GM19438 (cell line): ENCODE results near the gene FOXD4L1.
A peak's percentile ranks its signal among the peaks of the same experiment; 100 is the strongest.
"Not testable (repeated sequence)": the region's sequence is repeated elsewhere in the genome, so short reads cannot be mapped to it uniquely, and the experiment has no call there.

Source experiments
- ATAC-seq: cut with Tn5 transposase; IDR thresholded peaks from one replicate; pipeline ENCODE4 v1.9.1; 2021; ENCODE audit warnings: low read depth; ENCODE audit not compliant: unreplicated experiment

The FOXD4L1 gene

DNA sequence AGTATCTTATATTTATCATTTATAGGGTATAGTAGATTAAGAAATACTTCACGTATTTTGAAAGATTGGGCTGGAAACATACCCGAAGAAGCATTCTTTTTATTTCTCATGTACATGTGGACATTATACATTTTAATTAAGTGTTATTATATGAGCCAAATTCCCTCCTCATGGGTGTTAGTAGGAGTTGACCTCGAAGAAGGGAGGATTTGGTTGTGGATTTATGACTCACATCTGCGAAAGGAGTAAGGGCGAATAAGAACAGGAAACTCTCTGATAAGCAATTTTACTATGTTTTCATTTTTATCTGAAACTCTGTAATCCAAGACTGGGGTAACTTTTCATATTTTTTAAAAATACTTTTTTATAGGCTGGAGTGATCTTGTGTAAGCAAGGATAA, 23.0 kb downstream of the FOXD4L1 start:
- ATAC-seq = not testable (repeated sequence)

DNA sequence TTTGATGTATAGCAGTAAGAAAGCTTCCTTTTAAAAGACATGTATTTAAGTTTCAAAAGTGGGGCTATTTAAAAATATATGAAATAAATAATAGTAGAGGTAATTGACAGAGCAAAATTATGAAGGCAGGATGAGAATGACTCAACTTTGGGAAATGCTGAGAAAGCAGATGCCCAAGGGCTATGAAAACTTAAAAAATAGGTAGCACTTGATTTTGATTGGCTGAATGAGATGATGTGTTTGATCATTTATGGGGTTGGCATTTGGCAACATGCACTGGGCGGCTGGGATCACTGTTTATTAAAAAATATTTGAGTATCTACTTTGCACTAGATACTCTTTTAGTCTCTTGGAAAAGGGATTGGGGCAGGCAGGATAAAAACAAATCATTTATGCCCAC, 26.5 kb downstream of the FOXD4L1 start:
- not testable (repeated sequence) for ATAC-seq

DNA sequence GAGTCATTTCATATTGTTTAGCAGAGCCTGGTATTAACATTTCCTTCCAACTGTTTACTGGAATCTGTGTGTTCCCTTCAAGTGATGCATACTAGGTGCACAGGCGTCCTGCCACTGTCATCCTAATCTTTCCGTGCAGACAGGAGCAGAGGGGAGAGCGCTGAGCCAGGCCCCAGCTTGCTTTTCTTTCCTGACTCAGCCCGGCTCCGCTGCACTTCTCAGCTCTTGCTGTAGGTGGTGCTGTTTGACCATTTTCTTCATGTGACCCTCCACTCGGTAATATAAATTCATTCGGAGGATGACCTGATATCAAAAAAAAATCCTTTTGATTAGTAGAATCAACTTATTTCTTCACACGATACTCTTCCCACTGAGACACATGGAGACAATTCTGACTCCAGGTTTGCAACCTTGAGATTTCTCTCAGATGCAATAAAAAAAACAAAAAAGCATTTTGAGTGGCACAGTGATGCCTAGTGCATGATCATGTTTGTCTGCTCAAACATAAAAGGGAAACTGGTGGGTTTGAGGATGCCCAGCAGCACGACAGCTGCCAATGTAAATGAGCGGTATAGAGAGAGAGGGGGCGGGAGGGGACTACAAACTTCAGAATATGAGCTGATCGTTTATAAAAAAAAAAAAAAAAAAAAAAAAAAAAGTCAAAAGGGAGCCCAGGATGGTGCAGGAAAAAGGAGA, 29.0 kb downstream of the FOXD4L1 start:
- peak; percentile 77 for ATAC-seq

DNA sequence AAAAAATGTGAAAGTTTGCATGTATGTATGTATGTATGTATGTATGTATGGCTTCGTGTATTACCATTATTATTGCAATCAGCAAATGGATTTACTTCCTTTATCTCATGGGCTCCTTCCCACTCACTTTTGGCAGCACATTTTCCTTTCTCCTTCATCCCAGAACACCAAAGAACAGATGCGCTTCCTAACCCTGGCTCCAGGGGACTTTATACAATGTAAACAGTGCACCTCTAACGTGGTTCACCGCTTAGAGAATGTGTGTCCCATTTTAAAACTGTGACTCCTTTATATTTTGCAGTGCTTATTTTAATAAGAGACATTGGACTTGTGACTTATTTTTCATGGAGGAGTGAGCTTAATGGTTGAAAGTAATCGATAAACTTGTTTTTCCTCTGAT, 29.7 kb downstream of the FOXD4L1 start:
- not testable (repeated sequence) for ATAC-seq

DNA sequence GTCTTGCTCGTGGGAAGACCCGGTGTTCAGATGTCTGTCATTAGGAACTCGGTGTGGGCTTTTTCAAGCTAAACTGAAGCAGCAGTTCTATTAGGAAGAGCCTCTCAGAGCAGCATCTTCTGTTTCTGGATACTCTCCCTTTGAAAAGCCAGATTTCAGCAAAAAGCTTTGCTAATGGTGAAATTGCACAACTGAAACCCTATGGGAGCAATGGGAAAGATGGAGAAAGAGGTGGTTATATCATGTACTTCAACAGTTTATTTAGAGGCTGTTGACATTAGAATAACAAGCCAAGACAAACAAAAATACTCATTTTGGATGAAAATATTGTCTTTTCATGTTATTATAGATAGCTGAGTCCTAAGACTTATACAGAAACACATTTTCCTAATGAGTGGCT, 30.4 kb downstream of the FOXD4L1 start:
- not testable (repeated sequence) for ATAC-seq

DNA sequence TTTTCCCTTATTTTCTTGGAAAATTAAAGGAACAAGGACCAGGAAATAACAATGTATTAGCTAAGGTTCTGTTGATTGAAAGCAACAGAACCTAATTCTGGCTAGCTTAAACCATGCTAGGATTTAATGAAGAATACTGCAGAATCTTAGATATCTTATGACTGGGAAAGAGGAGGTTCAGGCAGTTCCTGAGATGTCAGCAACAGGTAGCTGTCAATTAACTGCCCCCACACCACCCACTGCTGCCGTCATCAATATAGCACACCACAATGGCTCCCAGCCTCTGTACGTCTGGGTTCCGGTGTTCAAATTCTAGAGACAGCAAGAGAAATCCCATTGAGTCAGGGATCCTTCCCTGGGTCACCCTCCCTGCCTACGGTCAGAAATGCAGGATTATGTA, 34.5 kb downstream of the FOXD4L1 start:
- ATAC-seq = not testable (repeated sequence)

DNA sequence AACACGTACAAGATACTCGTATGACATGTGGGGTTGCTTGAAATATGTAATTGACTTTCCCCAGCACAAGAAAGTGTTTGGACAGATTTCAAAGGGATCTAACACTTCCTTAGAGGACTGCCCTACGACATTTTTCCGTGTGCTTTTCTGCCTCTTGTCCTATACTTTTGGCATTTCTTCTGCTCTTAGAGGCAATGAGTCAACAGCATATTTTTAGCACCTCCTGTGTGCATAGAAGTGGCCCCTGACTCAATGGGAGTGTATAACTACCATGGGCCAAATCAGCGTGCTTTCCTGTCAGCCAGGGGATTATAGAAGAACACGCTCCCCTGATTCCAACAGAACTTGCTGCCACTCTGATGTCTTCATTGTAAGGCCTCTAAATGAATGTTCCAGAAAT, 38.1 kb downstream of the FOXD4L1 start:
- not testable (repeated sequence) for ATAC-seq

DNA sequence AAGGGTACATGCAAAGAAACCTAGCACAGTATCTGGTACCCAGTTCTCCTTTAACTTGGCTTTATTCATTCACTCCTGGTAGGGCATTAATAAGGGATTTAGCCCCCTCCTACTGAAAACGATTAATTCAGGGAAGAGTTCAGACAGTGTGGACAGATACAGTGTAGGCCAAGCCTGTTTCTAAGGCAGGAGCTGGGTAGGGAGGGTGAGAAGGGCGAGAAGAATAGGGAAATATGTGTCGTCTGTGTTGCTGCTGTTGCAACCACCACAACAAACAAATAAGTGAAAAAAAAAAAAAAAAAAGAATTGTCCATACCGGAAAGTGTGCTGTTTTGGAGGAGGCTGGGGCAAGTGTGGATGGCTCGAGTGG, 42.4 kb downstream of the FOXD4L1 start:
- not testable (repeated sequence) for ATAC-seq

DNA sequence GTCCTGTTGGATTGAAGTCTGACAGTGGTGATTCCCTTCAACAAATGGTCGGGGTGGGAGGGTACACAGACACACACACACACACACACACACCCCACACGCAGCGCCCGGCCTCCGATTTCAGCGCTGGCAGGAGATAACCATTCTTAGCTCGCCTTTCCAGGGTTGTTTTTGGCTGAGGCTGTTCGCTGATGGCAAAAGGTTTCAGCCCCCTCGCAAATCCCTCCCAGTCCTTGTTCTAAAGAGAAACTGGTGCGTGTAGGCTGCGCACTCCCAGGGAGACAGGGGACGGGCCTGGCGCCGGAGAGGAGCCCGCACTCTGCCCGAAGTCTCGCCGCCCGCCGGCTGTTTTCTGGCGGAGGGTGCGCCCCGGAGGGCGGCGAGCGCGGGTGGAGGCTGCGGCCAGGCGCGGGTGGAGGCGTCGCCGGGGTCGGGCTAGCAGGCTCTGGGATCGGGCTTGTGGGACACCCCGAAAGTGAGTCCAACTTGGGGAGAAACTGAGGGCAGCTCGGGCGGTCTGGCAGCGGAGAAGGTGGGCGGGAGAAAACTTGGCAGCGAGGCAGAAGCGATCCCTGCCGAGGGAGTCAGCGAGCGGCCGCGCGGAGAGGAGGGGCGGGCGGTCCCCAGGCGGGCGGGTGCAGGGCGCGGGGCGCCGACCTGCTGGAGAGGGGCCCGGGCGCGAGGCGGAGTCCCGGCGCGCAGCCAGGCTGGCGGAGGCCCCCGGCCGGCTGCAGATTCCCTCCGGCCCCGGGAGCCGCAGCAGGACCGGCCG, 42.9 kb downstream of the FOXD4L1 start:
- ATAC-seq = not testable (repeated sequence)

DNA sequence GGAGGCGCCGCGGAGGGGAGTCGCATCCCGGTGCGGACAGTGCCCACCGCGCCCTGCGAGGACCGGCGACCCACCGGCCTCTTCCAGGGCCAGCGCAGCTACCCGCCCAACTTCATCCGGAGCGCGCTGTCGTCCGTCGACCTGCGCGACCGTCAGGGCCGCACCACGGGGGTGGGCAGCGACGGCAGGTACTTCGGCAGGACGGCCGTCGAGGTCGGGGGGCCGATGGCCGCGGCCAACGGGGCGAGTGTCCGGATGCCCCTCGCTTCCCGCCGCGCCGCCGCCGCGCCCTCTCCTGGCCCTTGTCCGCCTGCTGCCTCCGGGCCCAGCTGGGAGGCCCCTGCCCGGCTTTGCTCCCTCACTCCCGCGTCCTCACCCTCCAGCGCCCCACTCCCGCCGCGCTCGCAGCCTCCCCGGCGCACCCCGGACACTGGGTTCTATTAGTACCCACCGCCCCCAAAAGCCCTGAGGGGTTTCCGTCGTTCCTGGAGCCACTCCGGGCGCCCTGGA, 43.6 kb downstream of the FOXD4L1 start:
- ATAC-seq = not testable (repeated sequence)

DNA sequence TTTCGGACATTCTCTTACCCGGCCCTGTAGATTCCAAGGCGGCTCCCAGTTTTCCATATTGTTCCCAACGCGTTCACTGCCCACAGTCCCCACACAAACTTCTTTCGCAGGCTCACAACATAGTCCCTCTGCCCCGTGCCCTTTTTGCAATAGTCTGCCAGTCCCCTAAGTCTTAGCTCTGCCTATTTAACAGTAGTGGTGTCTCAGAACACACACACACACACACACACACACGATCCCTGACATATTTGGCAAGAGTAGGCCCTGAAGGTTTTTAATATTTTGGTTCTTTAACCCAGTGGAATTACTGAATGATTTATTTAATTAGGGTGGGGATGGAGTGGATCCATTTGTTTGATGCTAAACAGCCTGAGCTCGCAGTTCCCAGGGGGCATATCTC, 44.1 kb downstream of the FOXD4L1 start:
- ATAC-seq = not testable (repeated sequence)
